ENCODE measurements around the gene IL36B.
"Not testable (repeated sequence)": the region's sequence is repeated elsewhere in the genome, so short reads cannot be mapped to it uniquely, and the experiment has no call there.

IL36B gene

DNA sequence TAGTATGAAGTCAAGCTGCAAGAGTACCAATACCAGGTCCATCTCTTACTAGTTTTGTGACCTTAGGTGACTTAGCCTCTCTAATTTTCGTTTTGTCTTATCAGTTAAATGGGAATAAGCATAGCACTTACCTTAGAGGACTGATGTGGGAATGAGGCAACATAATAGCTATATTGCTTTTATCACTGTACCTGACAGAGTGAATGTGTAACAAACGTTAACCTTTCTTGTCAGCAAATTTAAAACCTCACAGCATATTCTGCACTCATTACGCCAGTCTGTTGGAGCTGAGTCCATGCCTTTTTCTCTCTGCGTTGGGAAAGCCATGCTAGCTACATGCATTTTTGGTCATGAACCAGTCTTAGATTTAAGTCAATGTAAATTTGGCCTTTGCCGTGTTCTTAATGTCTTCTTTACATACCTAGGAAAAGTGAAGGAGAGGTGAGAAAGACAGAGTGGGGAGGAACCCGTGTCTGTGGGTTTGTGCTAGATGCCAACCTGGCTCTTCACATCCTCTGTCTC is at the start of gene IL36B:
Gene IL36B (minus strand): TSS at position 472 of the 522 bp plus-strand sequence.
- no peak for DNase-seq

GRCh38 chr2:113102133-113102532 is 49.5 kb upstream of the IL36B start:
- DNase-seq: no peak

- DNase-seq: no peak
These were observed 45.9 kb upstream of the IL36B start for GRCh38 chr2:113098532-113098931.

GRCh38 chr2:113098041-113098440 is 45.4 kb upstream of the IL36B start:
- no peak for DNase-seq

DNA sequence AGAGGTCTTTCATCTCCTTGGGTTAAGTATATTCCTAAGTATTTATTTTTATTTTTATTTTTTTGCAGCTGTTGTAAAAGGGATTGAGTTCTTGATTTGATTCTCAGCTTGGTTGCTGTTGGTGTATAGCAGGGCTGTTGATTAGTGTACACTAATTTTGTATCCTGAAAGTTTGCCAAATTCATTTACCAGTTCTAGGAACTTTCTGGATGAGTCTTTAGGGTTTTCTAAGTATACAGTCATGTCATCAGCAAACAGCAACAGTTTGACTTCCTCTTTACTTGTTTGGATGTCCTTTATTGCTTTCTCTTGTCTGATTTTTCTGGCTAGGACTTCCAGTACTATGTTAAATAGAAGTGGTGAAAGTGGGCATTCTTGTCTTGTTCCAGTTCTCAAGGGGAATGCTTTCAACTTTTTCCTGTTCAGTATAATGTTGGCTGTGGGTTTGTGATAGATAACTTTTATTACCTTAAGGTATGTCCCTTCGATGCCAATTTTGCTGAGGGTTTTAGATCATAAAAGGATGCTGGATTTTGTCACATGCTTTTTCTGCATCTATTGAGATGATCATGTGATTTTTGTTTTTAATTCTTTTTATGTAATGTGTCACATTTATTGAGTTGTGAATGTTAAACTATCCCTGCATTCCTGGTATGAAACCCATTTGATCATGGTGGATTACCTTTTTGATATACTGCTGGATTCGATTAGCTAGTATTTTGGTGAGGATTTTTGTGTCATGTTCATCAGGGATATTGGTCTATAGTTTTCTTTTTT is 44.4 kb upstream of the IL36B start:
- DNase-seq: not testable (repeated sequence)

- DNase-seq: not testable (repeated sequence)
These were observed 43.6 kb upstream of the IL36B start for GRCh38 chr2:113096306-113096705.

DNA sequence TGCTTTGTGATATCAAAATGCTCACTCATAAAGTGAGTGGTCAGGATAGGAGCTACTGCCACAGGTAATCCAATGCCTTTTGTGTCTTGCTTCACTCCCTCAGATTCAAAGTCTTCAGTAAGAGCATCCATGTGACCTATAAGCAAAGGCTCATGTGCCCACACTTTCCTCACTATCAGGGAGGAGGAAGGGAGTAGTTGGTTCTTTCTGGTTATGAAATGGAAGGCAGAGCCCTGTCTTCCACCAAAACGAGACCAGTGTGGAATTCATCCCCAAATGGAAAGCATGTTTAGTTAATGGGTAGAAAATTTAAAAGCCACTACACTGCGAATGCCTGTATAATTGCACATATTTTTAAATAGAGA is 40.9 kb upstream of the IL36B start:
- no peak for DNase-seq

DNA sequence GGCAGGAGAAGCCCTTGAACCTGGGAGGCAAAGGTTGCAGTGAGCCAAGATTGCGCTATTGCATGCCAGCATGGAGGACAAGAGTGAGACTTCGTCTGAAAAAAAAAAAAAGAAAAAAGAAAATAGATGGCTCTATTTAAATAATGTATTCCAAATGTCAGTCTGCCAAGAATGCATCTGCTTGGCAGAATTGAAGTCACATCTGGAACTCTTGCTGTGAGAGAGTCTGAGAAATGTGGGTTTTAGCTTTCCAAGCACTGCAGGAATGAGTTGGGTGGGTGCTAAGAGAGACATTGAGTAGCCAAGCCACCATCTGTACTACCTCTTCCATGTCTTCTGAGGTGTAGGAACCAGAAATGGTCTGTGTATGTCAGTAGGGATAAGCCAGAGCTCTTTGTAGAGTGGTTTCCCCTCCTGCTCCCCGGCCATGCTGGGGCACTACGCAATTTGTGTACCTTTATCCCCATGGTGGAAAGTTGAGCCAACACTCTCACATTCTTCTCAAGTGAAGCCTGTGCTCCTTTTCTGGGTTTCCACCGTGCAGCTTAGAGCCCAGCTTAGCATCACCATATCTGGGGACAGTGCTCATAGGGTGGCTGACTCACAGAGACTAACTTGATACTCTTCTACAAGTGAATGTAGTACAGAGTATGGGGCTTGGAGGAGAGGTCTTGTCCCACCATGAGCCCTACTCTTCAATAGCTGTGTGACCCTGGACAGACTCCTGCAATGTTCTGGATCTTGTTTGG is 40.4 kb upstream of the IL36B start:
- no peak for DNase-seq

- DNase-seq: no peak
These were observed 38.7 kb upstream of the IL36B start for GRCh38 chr2:113091231-113091896.

- no peak for DNase-seq
These were observed 37.2 kb upstream of the IL36B start for GRCh38 chr2:113089916-113090315.

- no peak for DNase-seq
These were observed 35.7 kb upstream of the IL36B start for GRCh38 chr2:113088213-113088992.

DNA sequence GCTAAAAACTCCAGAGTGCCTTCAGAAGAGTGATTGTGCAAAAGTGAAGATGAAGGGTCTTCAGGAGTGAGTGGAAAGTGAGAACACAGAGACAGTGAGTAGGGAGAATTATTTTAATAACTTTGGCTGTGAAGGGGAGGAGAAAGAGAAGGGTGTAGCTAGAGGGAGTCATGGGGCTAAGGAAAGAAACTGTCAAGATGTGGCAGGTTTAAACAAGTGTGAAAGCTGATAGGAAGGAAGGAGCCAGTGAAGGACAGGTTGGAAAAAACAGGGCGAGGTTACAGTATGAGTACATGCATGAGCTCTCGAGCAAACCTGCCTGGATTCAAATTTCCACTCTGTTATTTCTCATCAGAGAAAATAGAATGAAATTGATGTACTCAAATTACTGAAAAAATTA is 32.9 kb upstream of the IL36B start:
- DNase-seq: no peak

DNA sequence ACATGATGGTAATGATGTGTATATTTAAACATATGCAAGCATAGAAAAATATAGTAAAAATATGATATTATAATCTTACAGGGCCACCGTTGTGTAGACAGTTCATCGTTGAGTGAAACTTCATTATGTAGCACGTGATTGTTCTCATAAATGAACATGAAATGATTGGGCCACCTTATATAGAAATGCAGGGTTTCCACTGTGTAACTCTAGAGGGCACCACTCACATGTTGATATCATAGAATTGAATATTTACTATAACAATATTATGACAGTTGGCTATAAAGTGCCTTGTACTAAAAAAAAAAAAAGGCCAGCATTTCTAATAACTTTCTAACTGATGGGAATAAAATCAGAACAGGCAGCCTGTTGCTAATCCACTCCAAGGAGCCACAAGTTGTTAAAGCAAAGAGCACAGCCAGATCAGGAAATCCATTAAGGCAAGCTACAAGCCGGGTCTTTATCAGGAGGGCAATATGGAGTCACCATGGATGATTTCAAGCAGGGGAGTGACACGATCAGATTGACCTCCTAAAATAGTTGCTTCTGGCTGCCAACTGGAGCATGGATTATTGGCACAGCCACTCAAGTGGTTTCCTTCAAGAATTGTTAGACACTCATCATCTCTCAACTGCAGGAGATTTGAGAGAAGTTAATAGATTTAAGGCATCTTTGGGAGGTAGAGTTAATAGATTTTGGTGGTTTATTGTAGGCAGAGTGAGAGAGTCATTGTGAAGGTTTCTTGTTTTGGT is 31.8 kb upstream of the IL36B start:
- DNase-seq: no peak

DNA sequence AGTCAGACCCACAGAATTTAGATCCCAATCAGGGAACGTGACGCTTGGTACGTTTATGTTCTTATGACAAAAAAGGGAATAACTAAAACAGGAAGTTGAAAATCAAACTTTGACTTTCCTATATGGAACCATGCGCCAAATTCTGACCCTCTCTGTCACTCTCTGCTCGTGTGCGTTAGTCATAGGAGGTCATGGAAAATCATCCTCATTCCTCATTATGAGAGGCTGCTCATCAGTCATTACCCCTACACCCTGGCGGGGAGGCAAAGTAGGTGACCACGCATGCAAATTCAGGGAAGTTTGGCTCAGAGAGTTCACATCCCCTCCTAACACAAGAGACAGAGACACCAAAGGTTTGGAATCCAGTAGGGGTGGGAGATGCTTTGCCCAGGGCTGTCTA is 30.6 kb upstream of the IL36B start:
- DNase-seq: no peak

DNA sequence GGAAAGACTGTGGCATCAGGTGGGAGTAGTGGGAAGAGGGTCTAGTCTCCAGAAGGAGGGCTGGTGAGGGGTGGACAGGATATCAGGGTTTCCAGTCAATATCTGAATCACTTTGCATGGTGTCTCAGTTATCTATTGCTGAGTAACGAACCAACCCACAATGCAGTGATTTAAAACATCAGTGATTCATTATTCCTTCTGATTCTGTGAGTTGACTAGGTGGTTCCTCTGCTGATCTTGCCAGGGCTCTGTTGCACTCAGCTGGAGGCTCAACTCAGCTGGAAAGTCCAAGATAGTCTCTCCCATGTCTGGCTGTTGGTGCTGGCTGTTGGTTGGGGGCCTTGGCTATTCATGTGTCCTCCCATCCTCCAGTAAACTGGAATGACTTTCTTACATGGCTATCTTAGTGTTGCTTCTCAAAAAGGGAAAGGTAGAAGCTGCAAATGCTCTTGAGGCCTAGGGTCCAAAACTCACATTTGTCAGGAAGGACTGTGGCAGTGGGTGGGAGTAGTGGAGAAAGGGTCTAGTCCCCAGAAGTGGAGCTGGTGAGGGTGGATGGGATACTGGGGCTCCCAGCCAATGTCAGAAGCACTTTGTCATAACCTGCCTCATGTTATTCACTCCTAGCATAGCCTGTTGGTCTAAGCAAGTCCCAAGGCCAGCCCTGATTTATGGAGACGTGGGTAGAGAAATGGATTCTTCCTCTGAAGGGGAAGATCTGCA is 29.0 kb upstream of the IL36B start:
- DNase-seq: no peak

- DNase-seq: peak; percentile 48
These were observed 27.5 kb upstream of the IL36B start for GRCh38 chr2:113080134-113080533.

DNA sequence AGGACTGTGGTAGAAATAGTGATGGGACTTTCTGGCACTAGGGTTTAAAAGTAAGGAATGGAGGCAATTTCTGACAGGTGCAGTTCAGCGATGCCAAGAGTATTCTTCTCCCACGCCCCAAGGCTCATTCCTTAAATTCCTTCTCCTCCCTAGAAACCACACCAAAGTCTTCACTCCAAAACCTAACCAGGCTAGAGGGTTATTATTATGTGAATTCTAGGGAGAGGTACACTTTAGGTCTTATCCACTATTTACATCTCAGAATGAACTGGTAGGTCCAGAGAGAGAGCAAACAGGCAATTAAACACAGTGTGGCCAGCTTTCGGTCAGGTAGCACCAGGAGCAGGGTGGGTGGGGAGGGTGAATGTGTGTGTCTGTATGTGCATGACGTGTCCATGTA is 26.5 kb upstream of the IL36B start:
- DNase-seq: no peak

GRCh38 chr2:113078350-113078839 is 25.7 kb upstream of the IL36B start:
- peak; percentile 41 for DNase-seq

GRCh38 chr2:113077921-113078320 is 25.3 kb upstream of the IL36B start:
- no peak for DNase-seq

DNA sequence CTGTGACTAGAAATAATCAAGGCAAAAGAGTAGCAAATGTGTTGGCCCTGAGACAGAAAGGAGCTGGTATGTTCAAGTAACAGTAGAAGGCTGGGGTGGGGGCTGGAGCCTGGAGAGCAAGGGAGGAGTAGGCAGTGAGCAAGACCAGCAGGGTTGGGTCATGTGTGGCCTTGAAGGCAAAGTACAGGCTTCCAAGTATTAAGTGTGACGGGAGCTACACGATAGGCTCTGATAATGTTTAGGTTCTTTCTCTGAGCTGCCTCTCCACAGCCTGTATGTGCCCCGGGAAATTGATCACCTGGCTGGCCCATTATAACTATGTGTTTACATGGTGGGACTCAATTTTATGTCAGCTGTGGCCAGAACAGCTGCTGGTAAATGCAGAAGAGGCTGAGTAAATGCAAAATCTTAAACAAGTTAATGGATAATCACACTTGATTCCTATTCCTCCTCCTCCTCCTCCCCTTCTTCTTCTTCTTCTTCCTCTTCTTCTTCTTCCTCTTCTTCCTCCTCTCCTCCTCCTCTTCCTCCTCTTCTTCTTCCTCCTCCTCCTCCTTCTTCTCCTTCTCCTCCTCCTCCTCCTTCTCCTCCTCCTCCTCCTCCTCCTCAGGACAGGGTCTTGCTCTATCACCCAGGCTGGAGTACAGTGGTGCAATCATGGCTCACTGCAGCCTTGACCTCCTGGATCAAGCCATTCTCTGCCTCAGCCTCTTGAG is 24.4 kb upstream of the IL36B start:
- DNase-seq: no peak
